Colon (tissue), 2 donors: ENCODE data around the gene PLEKHA7.

ENCODE experiments used
- FAIRE-seq: peaks from 2 replicates; lab custom pipeline; 2012; peaks lifted over from hg19 to GRCh38; lab: Jason Lieb, UNC
- donor health status: control.
- donor health status: control.

PLEKHA7 gene

DNA sequence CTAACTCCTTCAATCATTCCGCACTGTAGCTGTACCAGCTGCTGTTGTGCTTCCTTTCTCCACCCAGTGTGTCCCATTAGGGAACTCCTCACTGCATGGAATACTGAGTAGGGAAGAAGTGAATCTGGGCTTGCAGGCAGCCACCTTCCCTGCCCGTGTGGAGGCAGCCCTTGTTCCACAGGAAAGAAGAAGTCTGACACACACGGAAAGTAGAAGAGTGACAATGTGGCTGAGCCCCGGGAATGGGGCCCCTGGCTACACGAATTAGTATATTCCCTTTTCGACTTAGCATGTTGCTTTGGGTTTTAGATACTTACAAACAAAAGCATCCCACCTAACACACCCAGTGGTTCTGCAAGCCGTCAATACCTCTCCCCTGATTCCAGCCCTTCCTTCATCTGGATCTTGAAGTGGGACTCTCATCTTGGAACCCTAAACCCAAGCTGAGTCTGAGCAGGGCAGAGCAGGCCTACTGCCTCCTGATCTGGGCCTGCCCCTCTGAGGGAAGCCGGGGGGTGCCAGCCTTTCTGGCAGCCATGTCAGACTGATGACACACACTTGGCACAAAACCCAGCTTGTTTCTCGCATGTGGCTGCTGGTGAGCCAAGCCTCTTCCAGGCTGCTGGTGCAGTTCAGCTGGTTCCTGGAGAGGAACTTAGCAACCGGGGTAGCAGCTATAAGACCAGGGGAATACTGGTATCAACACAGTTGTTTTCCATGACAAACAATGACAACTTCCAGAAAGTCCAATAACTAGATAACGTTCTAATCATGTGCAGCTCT, 204.1 kb downstream of the PLEKHA7 start:
- no peak for FAIRE-seq

DNA sequence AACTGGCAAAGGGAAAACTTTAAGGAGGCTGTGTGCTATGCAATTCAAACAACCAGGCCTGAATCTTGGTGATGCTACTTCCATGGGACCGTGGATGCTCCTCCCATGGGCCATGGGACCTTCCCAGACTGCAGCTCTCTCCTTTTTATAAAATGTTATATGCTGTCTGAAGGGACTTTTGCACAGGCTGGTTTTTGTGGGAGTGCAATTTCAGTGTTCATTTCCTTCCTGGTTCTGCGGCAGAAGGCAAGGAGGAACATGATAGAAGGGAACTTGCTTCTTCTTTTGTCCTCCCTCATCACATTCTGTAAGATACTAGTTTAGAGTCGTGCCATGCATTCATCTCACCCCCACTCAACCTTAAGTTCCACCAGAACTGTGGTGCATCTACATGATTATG, 206.9 kb downstream of the PLEKHA7 start:
- no peak for FAIRE-seq

DNA sequence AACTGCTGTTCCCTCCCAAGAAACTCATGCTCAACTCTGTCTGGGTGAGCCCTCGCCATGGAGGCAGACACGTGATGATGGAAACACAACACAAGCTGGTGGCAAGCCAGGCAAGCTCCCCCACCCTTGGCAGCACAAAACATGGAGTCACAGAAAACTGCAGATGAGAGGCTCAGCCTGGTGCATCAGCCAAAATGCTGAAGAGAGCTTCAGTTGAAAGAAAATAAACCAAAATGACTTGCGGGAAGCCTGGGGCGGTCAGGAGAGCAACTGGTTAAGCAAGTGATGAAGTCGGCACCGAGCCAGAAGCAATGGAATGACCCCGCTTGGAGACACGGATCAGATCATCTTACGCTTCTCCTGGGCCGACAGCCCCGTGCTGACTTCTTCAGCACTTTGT, 207.4 kb downstream of the PLEKHA7 start:
- no peak for FAIRE-seq

DNA sequence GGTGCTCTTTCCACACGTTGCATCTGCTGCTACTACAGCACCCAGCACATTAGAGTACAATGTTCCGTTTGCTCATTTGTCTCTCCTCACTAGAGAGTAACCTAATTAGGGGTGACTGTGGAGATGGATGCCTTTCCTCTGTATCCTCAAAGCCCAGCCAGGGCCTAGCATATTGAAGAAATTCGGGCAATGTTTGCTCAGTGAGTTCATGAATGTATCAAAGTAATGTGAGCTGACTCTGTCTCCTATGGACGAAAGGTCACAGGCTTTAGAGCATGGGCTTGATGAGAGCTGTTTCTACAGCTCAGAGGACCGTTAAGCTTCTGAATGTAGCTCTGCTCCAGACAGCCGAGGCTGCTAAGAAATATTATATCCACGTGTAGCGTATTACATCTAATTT, 208.3 kb downstream of the PLEKHA7 start:
- no peak for FAIRE-seq

DNA sequence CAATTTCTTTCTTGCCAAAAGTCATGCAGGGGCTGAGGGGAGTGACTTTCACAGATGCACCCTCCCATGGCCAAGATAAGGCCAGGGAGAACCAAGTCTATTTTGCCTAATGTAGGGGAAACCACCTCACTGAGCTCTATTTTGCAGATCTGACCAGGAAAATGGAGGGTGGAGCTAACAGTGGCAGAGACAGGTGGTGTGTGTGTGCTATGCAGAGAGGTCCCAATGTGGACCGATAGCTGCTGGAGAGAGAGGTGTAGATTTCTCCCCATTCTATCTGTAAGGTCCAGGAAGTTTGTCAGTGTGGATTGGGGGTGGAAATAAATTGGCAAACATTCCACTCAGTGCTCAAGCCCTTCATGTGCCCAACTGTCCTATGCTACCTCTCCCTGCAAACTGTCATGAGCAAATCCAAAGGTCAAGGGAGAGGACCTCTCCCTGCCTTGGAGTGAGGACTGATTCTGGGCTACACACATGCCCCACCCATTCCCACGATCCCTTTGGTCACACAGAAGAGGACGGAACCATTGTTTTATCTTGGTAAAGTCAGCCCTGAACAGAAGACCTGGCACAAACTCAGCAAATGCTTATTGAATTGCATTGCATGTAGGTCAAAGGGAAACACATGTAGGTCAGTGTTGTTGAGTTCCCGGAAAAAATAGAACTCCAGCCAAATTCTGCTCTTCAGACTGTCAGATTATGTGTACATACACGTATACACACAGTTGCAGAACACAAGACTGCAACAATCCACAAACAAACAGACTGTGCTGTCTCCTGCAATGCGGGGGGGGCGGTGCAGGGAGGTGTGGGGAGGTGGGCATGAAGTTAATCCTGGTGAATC, 209.9 kb downstream of the PLEKHA7 start:
- FAIRE-seq = no peak

DNA sequence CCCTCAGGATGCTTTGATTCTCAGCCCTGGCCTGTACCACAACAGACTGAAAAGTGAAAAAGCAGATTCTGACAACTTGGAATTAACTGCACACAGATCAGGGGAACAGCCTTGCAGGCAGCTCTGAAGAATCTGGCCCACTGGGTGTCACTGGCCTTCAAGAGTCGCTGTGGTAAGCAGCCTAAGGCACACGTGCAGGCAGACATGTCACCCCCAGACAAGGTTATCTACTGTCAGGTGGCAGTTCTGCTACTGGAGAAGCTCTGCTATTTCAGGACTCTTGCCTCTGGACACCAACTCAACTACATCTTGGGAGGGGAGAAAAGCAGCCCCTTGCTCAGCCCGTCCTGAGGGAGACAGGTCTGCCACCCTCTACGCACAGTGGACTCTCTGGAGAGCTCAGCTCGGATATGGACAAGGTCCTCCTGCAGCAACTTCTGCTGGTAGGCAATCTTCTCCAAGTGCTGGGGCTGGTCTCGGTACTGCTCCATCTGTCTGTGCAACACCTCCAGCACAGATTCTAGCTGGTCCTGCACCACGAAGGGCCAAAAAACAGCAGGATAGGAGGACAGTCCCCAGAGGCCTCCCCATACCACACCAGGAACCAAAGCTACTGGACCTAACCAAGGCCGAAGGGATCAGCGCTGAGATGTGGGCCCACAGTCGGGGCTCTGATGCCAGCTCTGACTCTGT, 212.8 kb downstream of the PLEKHA7 start:
- FAIRE-seq = no peak

DNA sequence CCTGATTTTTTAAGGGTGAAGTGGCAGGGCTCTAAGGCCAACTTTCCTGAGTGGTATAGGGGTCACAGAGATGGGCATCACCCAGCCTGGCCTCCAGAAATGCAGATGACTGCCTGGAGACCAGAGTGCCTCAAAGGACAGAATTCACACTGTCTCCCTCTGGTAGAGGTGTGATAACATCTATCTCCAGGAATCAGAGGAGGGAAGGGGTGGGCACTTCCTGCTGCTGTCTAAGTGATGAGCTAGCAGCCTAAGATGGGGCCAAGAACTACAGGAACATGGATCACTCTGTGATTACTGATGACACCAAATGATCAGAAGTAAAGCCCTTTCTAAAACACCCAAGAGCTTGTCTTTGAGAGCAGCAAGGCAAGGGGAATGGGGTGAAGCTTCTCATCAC, 213.8 kb downstream of the PLEKHA7 start:
- no peak for FAIRE-seq

DNA sequence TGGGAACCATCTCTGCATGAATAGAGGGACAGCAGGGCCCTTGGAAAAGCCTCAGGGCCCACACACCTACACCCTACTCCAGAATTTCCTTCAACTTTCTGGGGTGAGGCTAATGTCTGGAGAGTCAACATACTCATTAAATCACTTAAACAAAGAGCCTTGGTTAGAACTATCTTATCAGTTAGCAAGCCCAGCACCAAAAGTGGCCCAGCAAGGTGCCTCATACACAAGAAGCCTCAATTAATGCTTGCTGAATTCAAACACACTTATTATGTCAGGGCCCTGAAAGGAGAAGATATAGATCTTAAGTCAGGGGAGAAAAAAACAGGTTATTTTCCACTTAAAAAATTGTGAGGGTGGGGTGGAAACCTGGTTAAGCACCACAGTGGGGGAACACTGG, 214.3 kb downstream of the PLEKHA7 start:
- FAIRE-seq = no peak

DNA sequence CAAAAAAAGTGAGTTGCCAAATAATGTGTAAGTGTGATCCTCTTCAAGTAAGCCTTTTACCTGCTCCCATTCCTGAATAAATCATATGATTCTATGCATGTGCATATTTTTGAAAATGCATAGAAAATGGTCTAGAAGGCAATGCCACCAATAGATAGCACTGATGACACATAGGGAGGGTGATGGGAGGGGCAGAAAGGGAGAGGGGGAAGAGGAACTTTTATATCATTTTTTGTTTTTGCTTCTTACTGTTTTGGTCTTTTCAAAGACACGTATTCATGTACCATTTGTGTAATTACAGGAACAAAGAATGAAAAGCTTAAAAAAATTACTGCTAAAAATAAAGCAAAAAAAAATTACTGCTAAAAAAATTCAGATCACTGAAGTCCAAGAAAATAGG, 215.0 kb downstream of the PLEKHA7 start:
- FAIRE-seq = no peak

DNA sequence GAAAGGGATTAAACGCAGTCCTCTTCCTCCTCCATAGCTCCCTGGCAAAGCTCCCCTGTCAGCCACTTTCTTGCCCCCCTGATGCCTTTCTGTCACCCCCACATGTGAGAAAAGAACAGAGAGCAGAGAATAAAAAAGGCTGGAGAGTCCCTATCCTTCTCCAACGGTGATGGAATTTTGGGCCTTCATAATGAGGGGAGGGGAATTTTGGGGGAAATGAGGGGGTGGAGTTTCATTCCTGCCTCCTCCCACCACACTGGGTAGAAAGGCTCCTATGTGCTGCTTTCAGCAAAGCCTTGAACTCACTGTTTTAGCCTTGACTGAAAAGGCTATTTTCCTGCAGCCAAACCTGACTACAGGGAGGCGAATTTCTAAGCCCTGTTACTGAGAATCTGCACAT, 216.4 kb downstream of the PLEKHA7 start:
- FAIRE-seq = no peak

DNA sequence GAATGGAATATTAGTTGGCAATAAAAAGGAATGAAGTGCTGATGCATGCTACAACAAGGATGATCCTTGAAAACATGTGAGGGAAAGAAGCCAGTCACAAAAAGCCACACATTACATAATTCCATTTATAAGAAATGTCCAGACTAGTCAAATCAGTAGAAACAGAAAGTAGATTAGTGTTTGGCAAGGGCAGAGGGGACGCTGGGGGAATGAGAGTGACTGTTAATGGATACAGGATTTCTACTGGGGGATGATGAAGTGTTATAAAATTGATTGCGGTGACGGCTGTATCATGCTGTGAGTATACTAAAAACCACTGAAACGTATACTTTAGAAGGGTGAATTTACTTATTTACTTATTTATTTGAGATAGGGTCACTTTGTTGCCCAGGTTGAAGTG, 217.9 kb downstream of the PLEKHA7 start:
- FAIRE-seq = no peak

DNA sequence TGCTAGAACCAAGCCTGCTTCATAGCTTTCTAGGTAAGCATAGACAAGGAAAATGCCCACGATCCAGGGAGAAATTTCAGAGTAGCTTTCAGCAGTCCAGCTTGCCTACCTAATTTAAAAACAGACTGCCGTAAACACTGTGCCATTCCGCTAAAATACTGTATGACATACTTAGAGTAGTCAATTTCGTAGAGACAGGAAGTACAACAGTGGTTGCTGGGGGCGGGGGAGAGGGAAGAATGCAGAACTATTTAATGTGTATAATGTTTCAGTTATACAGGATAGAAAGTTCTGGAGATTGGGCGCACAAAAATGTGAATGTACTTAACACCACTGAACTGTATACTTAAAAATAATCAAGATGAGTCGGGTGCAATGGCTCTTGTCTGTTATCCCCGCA, 219.1 kb downstream of the PLEKHA7 start:
- no peak for FAIRE-seq

DNA sequence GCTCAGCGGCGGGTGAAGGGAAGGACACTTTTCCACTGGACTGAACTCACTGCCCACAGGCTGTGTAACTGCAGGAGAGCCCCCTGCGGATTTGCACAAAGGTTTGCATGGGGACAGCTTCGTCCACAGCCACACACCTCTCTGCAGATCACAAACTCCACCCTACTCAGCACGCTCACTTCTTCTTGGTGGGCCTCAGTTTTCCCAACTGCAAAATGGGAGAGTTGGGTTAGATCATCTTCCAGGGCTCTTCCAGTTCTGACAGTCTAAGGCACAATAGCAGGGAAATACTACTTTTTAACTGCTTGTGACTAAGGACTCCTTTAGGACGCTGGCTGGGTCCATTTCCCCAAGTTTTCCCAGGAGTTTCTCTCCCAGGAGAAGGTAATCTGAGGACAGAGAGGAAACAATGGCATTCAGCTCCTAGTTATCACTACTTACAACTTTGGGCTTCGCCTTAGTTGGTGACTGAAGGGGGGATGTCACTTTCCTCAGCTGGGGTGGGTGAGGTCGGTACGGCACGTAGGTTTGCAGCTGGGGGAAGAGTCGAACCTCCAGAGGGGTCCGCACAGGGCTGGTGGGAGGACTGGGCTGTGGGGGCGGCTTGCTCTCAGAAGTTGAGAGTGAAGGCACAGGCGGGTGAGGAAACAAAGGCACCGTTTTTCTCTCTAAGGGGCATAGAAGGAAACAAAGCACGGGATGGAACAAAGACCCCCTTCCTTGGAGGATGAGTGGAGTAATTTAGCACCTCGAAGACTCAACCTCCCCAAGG, 220.0 kb downstream of the PLEKHA7 start:
- FAIRE-seq = no peak

DNA sequence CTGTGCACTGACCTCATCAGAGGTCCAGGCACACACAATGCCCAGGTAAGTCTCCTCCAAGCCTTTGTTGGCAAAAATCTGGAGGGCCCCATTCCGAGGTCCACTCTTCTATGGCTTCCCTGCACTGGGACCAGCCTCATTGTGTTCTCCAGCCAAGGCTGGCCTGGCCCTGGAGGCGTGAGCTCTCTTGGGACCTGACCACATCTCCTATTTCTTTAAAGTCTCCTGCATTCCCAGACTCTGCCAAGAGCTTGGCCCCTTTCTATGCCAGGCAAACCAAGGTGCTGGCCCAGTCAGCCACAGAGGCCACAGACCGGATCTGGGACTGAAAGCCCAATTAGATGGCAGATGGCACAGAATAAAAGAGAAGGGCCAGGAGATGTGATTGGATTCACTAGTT, 220.7 kb downstream of the PLEKHA7 start:
- no peak for FAIRE-seq

DNA sequence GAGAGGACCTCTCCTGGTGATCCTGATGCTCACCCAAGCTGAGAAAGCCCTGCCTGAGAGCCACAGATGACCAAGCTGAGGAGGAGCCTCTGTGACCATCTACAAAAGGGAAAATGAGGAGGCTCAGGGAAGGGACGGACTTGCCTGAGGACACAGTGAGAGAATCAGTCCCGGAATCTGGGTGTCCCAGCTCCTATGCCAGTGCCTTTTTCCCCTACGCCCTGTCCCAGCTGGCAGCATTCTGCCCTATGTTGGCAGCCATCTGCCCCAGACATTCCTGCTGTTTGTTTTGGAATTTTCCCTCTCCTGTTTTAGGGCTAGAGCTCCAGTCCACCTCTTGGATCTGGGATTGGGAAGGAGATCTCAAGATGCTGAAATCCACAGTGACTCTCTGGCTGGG, 221.2 kb downstream of the PLEKHA7 start:
- no peak for FAIRE-seq

DNA sequence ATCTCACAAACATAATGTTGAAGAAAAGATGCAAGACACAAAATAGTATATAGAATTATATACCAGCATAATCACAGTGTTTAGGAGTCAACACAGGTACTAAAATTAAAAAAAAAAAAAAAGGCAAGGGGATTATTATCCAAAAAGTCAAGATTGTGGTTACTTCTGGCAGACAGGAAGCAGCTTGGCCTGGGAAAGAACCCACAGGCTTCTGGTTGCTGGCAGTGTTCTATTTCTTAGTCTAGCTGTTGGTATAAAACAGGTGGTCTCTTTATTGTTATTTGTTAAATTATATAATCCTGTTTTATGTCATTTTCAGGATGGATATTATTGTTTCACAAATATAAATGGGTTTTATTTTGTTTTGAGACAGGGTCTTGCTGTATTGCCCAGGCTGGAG, 221.8 kb downstream of the PLEKHA7 start:
- no peak for FAIRE-seq

DNA sequence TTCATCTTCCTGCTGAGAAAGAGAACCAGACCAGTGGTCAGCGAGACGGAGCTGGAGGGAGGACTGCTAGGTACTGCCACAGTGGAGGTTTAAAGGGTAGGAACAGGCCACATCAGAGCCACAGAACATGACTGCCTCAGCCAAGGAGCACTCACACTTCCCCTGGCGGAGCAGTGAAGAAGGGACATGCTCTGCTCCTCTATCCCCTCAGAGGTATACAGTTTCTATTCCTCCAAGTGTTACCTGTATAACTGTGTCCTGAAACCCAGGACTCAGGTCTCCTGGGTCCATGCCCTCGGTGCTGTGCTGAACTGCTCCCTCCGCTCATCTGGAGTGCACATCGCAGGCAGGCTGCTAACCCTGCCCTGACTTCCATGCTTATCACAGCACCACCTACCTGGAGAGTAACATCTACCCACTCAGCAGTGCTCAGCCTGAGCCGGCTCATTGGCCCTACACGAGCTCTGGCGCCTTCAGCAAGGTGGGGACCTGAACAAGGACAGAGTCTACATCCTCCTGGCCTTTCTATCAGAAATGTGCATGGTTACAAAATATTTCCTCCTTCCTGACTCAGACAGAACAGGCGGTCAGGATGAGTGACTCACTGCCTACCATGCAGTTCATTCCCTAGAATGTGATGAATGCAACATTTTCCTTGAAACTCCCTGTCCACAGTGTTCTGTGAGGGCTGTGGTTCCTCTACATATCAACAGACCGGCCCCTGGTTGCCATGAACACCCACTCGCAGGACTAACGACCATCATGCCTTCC, 222.8 kb downstream of the PLEKHA7 start:
- no peak for FAIRE-seq

DNA sequence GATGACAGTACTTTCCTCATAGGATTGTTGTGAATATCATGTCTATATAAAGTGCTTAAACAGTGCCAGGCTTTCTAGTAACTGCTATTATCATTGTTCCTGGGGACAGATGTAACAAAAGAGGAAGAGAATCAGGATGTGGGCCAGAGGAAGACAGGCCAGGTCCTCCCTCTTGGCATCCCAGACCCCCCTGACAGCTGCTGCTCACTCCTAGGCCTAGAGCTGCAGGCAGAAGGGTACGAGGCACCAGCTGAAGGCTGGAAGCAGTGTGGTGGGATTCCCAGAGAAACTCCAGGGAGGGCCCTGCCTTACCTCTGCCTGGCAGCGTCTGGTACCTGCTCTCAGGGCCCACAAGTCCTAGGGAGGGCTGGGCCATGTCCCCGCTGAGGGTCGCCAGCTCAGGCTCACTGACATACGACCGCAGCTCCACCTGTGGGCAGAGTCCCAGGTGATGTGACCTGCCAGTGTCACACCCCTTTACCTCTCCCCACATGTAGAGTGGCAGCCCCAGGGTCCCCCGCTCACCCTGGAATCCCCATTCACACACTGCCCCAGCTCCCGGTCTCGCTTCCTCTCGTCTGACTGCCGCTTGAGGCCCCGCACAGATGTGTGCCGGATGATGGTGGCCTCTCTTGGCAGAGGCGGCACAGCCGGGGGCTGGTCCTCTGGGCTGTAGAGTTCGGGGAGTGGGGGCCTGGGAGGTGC, 223.6 kb downstream of the PLEKHA7 start:
- FAIRE-seq = no peak

DNA sequence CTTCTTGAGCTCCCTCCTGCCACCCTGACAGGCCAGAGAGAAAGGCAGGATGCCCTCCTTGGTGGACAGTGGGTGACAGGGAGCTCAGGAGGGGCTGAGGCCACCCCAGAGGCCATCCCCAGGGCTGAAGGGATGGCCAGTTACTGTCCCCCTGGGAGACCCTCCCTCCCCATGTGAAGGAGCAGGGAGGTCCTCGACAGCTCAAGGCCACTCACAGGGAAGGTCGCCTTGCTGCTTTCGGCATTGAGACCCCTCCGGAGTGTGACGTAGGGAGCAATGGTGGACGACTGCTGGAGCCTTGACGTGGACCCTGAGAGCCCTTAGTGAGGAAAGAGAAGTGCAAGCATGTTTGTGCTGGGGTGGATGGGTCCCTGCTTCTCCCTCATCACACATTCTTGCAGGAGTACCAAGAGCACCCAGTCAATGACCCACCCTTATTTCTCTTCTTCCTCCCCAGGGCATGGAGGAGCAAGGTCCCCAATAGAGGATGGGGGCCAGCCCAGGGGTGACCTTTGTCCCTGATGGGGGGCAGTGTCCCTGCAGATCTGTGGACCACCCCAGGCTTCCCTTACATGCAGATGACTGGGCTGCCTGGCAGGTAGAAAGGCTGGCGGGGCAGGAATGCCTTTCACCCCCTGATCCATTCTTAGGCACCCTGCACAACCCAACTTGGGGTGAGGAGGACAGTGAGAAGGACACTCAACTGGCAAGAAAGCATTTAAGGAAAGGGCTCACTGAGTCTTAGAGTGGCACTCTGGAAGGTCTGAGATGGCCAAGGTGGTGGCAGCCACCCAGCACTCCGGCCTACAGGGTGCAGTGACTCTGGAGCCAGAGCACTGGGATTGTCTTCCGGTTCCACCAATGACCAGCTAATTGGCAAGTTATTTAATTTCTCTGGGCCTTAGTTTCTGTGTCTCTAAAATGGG, 224.4 kb downstream of the PLEKHA7 start:
- no peak for FAIRE-seq

DNA sequence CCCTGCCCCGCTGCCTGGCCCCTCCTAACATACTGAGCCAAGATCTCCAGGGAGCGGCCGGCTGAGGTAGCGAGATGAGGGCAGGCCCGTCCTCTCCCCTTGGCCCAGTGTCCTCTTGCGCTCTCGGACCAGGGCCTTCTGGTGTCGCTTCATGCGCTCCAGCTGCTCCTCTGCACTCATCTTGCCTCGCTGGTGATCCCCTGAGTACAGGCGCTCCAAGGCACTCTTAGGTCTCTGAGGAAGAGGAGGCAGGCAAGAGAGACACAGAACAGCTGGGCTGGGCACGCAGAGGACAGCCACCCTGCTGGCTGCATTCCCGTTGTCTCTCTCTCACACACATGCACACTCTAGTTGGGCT, 225.2 kb downstream of the PLEKHA7 start:
- no peak for FAIRE-seq
